GM12801 (cell line): ENCODE results near the gene CDC37L1.

Experiments
- CTCF ChIP-seq: IDR thresholded peaks from one replicate; pipeline ENCODE4 v1.5.1; 2011; ENCODE audit warnings: control low read depth; ENCODE audit not compliant: insufficient read length; ENCODE audit errors: extremely low read depth

The CDC37L1 gene

GRCh38 chr9:4663956-4664355 is 15.4 kb upstream of the CDC37L1 start:
- TF ChIP-seq CTCF, result no peak

- TF ChIP-seq CTCF, result no peak
Measured at GRCh38 chr9:4665357-4665756, 14.0 kb upstream of the CDC37L1 start.

- TF ChIP-seq CTCF, result no peak
Measured at GRCh38 chr9:4666042-4666699, 13.2 kb upstream of the CDC37L1 start, which contains the start of gene SPATA6L. SPATA6L (minus strand) TSS chr9:4666480; CDS start chr9:4666250, 230 bp downstream.

- no peak for TF ChIP-seq CTCF
Measured at GRCh38 chr9:4667681-4668080, 11.7 kb upstream of the CDC37L1 start.

GRCh38 chr9:4668604-4669003 is 10.8 kb upstream of the CDC37L1 start:
- no peak for TF ChIP-seq CTCF

GRCh38 chr9:4669890-4670289 is 9.5 kb upstream of the CDC37L1 start:
- TF ChIP-seq CTCF, result no peak

GRCh38 chr9:4670591-4670990 is 8.8 kb upstream of the CDC37L1 start:
- TF ChIP-seq CTCF, result no peak

GRCh38 chr9:4671737-4672136 is 7.6 kb upstream of the CDC37L1 start:
- TF ChIP-seq CTCF, result no peak
